Measurements from ENCODE around the gene OLIG1. TPM values are rescaled to one million over a fixed set of nuclear protein-coding genes. Genes with fewer than 3 reads are reported as not detected.
A peak's percentile ranks its signal among the peaks of the same experiment; 100 is the strongest.

Gene OLIG1
- total RNA-seq, 1 donor from 2014 or later, result not detected

- H3K4me3 Mint-ChIP-seq, result peak overlapping the region; percentile 56
- Histone ChIP-seq H2AFZ (replicated peaks) (no peak overlapping the region), H3K36me3 (no peaks in the 10 kb centered on the region), H3K27ac (no peak overlapping the region), H3K4me1 (peaks cover 11% of the 10 kb centered on the region), H3K27me3 (peaks cover 28% of the 10 kb centered on the region), H3K9me3 (ENCODE audit: low read depth) (no peaks in the 10 kb centered on the region), H3F3A (ENCODE audit: low read depth) (peaks cover 2% of the 10 kb centered on the region), H3K4me3 (no peak overlapping the region), H3K79me2 (ENCODE audit: low read depth) (no peaks in the 10 kb centered on the region), H3K9ac (no peak overlapping the region), H4K20me1 (ENCODE audit: low read depth) (no peaks in the 10 kb centered on the region), H3K4me2 (no peak overlapping the region)
- DNase-seq (ENCODE audit: low spot score), result peak; percentile 49
- peaks cover 26% of the 10 kb centered on the region for H3K9me3 Mint-ChIP-seq
- H3K27ac Mint-ChIP-seq, result peak overlapping the region; percentile 79
- TF ChIP-seq CTCF (IDR thresholded peaks at IDR 0.05) (no peak), EZH2 (IDR thresholded peaks at IDR 0.05) (no peak), EZH2phosphoT487 (IDR thresholded peaks at IDR 0.05) (no peak)
- H3K27me3 Mint-ChIP-seq (ENCODE audit: insufficient read depth, low read depth), result peaks cover 45% of the 10 kb centered on the region
- peaks cover 40% of the 10 kb centered on the region for H3K4me1 Mint-ChIP-seq
- H3K36me3 Mint-ChIP-seq, result peaks cover 4% of the 10 kb centered on the region
These were observed 31.5 kb downstream of the OLIG1 start for GRCh38 chr21:33101300-33101911.

- Histone ChIP-seq H2AFZ (replicated peaks) (no peak overlapping the region), H3K36me3 (no peaks in the 10 kb centered on the region), H3K79me2 (ENCODE audit: low read depth) (no peaks in the 10 kb centered on the region), H3K27me3 (peaks cover 62% of the 10 kb centered on the region), H3K27ac (no peak overlapping the region), H4K20me1 (ENCODE audit: low read depth) (peaks cover 7% of the 10 kb centered on the region), H3K9me3 (ENCODE audit: low read depth) (no peaks in the 10 kb centered on the region), H3F3A (ENCODE audit: low read depth) (no peaks in the 10 kb centered on the region), H3K9ac (no peak overlapping the region), H3K4me3 (no peak overlapping the region), H3K4me2 (no peak overlapping the region), H3K4me1 (peaks cover 16% of the 10 kb centered on the region)
- Mint-ChIP-seq H3K9me3 (peaks cover 31% of the 10 kb centered on the region), H3K4me3 (no peak overlapping the region), H3K4me1 (peaks cover 31% of the 10 kb centered on the region), H3K27ac (no peak overlapping the region), H3K36me3 (peaks cover 4% of the 10 kb centered on the region), H3K27me3 (ENCODE audit: insufficient read depth, low read depth) (peaks cover 52% of the 10 kb centered on the region)
- no peak for DNase-seq (ENCODE audit: low spot score)
- TF ChIP-seq EZH2phosphoT487 (IDR thresholded peaks at IDR 0.05), result no peak
- no peak for TF ChIP-seq CTCF (IDR thresholded peaks at IDR 0.05)
- no peak for TF ChIP-seq EZH2 (IDR thresholded peaks at IDR 0.05)
These were observed 35.1 kb downstream of the OLIG1 start for GRCh38 chr21:33105088-33105487.

- no peak for TF ChIP-seq EZH2 (IDR thresholded peaks at IDR 0.05)
- TF ChIP-seq CTCF (IDR thresholded peaks at IDR 0.05), result no peak
- no peak for TF ChIP-seq EZH2phosphoT487 (IDR thresholded peaks at IDR 0.05)
- H3K9ac ChIP-seq, result no peak overlapping the region
- peaks cover 30% of the 10 kb centered on the region for H3F3A ChIP-seq (ENCODE audit: low read depth)
These were observed 38.3 kb downstream of the OLIG1 start for GRCh38 chr21:33108228-33108627.

More at GRCh38 chr21:33108228-33108627, 38.3 kb downstream of the OLIG1 start:
- Histone ChIP-seq H2AFZ (replicated peaks) (no peak overlapping the region), H3K4me3 (no peak overlapping the region), H3K4me1 (peaks cover 32% of the 10 kb centered on the region), H3K79me2 (ENCODE audit: low read depth) (no peaks in the 10 kb centered on the region), H3K27me3 (peaks cover 90% of the 10 kb centered on the region), H3K27ac (no peak overlapping the region), H4K20me1 (ENCODE audit: low read depth) (peaks cover 36% of the 10 kb centered on the region), H3K4me2 (no peak overlapping the region), H3K9me3 (ENCODE audit: low read depth) (no peaks in the 10 kb centered on the region), H3K36me3 (no peaks in the 10 kb centered on the region)
- H3K9me3 Mint-ChIP-seq, result peaks cover 36% of the 10 kb centered on the region
- no peak overlapping the region for H3K27ac Mint-ChIP-seq
- no peak overlapping the region for H3K4me3 Mint-ChIP-seq
- peaks cover 5% of the 10 kb centered on the region for H3K36me3 Mint-ChIP-seq
- peaks cover 65% of the 10 kb centered on the region for H3K27me3 Mint-ChIP-seq (ENCODE audit: insufficient read depth, low read depth)
- DNase-seq (ENCODE audit: low spot score), result no peak
- peaks cover 35% of the 10 kb centered on the region for H3K4me1 Mint-ChIP-seq
